ENCODE results near the gene RAD51B.

RAD51B gene

DNA sequence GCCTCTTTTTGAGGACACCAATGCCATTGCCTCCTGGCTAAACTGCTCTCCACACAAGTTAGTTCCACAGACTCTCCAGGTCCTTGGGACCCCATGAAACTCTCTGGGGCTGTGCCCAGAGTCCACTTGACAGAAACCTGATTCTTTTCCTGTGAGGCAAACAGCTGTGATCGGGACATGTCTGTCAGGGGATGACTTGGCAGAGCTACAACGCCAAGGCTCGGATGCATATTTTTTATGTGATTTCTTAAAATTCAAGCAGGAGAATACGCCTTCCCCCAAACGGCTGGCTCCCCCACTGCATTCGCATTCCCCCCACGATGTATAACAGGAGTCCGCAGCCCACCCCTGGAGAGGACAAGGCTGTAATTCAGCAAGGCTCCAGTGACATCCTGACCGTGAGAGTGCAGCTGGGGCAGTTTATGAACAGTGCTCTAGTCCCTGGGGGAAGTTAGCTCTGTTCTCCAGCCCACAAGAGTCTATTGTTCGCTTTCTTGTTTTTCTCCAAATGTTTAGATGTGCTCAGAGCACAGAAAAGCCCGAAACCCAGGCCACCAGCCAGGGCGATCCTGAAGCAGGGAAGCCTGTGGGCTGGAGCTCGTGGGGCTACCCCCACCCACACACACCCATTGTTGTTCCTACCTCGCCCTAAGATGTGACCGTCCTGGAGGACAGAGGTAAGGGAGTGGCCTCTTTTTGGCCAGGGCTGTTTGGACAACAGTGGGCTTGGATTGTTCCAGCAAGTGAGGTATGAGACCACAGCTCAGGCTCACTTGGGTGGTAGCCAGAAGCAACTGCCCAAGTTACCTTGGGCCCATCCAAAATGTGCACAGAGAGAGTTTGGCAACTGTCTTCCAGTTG is 813.8 kb downstream of the RAD51B start:
- Histone ChIP-seq H3K36me3 (ENCODE audit: control insufficient read depth, insufficient read depth, low read length) (no peaks in the 10 kb centered on the region), H3K4me2 (ENCODE audit: low read length) (no peak overlapping the region), H2BK15ac (replicated peaks; ENCODE audit: low read depth) (no peak overlapping the region), H2AK5ac (ENCODE audit: low read length) (no peak overlapping the region), H3K9ac (ENCODE audit: low read length) (no peak overlapping the region), H2BK5ac (ENCODE audit: low read length) (no peak overlapping the region), H3K23ac (ENCODE audit: low read length) (no peak overlapping the region), H4K5ac (ENCODE audit: low read length) (no peak overlapping the region), H2BK120ac (ENCODE audit: low read depth, low read length) (no peak overlapping the region), H3K4me1 (ENCODE audit: control insufficient read depth, low read depth, low read length) (peaks cover 13% of the 10 kb centered on the region), H4K8ac (ENCODE audit: low read depth, low read length) (no peak overlapping the region), H3K18ac (ENCODE audit: low read length) (no peak overlapping the region), H3K27me3 (ENCODE audit: insufficient read depth, low read length, poor library complexity) (no peaks in the 10 kb centered on the region), H3K79me1 (ENCODE audit: low read length) (no peaks in the 10 kb centered on the region), H3K4me3 (ENCODE audit: low read length) (no peak overlapping the region), H3K4ac (ENCODE audit: low read depth, low read length) (no peak overlapping the region), H3K56ac (ENCODE audit: low read length) (no peak overlapping the region), H3K79me2 (ENCODE audit: control insufficient read depth, insufficient read depth, low read length) (no peaks in the 10 kb centered on the region), H3K27ac (ENCODE audit: low read depth, low read length) (no peak overlapping the region)
- no peak for DNase-seq
- WGBS (ENCODE audit: extremely low coverage, insufficient coverage, low lambda C conversion rate) = no CpG with 5 or more reads among the region's 15 CpGs

DNA sequence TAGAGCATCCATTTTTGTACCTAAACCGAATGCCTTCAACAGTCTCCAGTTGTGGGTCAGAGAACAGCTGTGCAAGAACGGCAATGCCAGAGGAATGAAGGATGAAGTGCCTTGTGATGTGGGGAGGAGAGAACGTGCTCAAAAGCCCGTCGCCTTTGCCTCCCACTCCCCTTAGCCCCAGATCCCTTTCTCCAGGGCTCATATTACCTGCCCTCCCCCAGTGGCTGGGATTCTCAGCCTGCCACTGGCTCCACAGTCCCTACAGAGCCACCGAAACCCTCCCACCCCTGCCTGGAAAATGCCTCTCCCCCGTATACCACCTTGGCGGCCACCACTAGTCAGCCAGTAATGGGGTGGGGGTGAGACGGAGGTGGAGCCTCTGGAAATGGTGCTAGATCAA is 814.8 kb downstream of the RAD51B start:
- Histone ChIP-seq H3K56ac (ENCODE audit: low read length) (peak overlapping the region; percentile 51), H3K23ac (ENCODE audit: low read length) (no peak overlapping the region), H3K79me1 (ENCODE audit: low read length) (no peaks in the 10 kb centered on the region), H3K4me3 (ENCODE audit: low read length) (no peak overlapping the region), H2BK5ac (ENCODE audit: low read length) (peak overlapping the region; percentile 29), H3K4ac (ENCODE audit: low read depth, low read length) (no peak overlapping the region), H3K27me3 (ENCODE audit: insufficient read depth, low read length, poor library complexity) (no peaks in the 10 kb centered on the region), H2BK120ac (ENCODE audit: low read depth, low read length) (no peak overlapping the region), H2BK15ac (replicated peaks; ENCODE audit: low read depth) (no peak overlapping the region), H3K4me2 (ENCODE audit: low read length) (no peak overlapping the region), H2AK5ac (ENCODE audit: low read length) (peak overlapping the region; percentile 56), H3K27ac (ENCODE audit: low read depth, low read length) (no peak overlapping the region), H4K5ac (ENCODE audit: low read length) (no peak overlapping the region), H3K4me1 (ENCODE audit: control insufficient read depth, low read depth, low read length) (peaks cover 16% of the 10 kb centered on the region), H3K18ac (ENCODE audit: low read length) (no peak overlapping the region), H4K8ac (ENCODE audit: low read depth, low read length) (no peak overlapping the region), H3K36me3 (ENCODE audit: control insufficient read depth, insufficient read depth, low read length) (no peaks in the 10 kb centered on the region), H3K79me2 (ENCODE audit: control insufficient read depth, insufficient read depth, low read length) (no peaks in the 10 kb centered on the region), H3K9ac (ENCODE audit: low read length) (no peak overlapping the region)
- no peak for DNase-seq
- no CpG with 5 or more reads among the region's 9 CpGs for WGBS (ENCODE audit: extremely low coverage, insufficient coverage, low lambda C conversion rate)

DNA sequence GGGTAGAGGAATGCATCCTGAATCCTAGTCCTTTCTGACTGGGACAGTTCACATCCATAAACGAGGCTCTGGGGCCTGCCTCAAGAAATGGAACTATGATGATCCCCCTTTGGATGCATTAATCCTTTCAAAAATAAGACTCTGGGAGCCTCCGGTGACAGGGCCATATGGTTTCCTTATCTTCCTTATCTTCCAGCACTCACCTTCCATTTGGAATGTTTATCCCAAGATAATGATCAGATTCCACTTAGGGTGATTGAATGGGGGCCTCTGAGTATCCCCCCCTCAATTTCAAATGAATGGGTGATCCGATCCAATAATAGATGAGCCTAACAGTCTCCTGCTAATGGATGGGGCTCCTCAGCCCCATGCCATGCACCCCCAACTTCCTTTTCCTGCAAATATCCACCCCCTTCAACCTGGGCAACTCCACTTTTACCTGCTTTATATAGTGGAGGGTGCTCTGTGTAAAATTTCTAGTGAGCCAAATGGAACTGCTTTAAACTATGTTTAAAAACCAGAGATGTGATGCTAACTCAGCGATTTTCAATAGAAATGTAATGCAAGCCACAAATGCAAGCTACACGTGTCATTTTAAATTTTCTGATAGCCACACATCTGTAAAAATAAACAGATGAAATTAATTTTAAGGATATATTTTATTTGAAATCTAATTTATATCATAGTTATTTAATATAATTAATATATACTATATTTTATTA is 815.5 kb downstream of the RAD51B start:
- H3K9ac ChIP-seq (ENCODE audit: low read length) = no peak overlapping the region
- H3K4me3 ChIP-seq (ENCODE audit: low read length) = no peak overlapping the region
- H3K56ac ChIP-seq (ENCODE audit: low read length) = peak overlapping the region; percentile 51
- no peak overlapping the region for H3K27ac ChIP-seq (ENCODE audit: low read depth, low read length)
- H3K79me1 ChIP-seq (ENCODE audit: low read length) = no peaks in the 10 kb centered on the region
- no peak overlapping the region for H3K4ac ChIP-seq (ENCODE audit: low read depth, low read length)
- H2BK120ac ChIP-seq (ENCODE audit: low read depth, low read length) = no peak overlapping the region
- no peak overlapping the region for H3K23ac ChIP-seq (ENCODE audit: low read length)
- no peak overlapping the region for H4K8ac ChIP-seq (ENCODE audit: low read depth, low read length)
- H3K4me1 ChIP-seq (ENCODE audit: control insufficient read depth, low read depth, low read length) = peaks cover 15% of the 10 kb centered on the region
- peak overlapping the region; percentile 56 for H2AK5ac ChIP-seq (ENCODE audit: low read length)
- H3K36me3 ChIP-seq (ENCODE audit: control insufficient read depth, insufficient read depth, low read length) = no peaks in the 10 kb centered on the region
- H2BK15ac ChIP-seq (replicated peaks; ENCODE audit: low read depth) = no peak overlapping the region
- no peak overlapping the region for H3K4me2 ChIP-seq (ENCODE audit: low read length)
- H3K18ac ChIP-seq (ENCODE audit: low read length) = no peak overlapping the region
- no peak overlapping the region for H4K5ac ChIP-seq (ENCODE audit: low read length)
- H3K27me3 ChIP-seq (ENCODE audit: insufficient read depth, low read length, poor library complexity) = no peaks in the 10 kb centered on the region
- H2BK5ac ChIP-seq (ENCODE audit: low read length) = peak overlapping the region; percentile 29
- no peak for DNase-seq
- no peaks in the 10 kb centered on the region for H3K79me2 ChIP-seq (ENCODE audit: control insufficient read depth, insufficient read depth, low read length)
- WGBS (ENCODE audit: extremely low coverage, insufficient coverage, low lambda C conversion rate) = no CpG with 5 or more reads among the region's 5 CpGs

DNA sequence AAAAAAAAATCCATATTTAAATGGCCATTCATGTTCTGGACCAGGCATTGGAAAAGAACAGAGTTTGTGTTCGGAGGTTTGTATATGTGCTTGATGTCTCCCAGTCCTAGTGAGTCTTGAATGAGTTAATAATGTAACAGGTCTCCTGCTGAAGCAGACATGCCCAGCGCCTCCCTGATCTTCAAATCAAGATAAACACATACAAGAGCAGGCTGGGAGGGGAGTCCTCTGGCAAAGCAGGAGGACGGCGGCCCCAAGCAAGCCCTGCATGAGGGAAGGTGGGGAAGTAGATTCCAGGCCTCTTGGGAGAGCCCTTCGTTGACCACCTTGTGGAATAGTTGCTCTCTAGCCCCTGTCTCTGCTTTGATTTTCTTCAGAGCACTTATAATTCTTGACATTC is 817.0 kb downstream of the RAD51B start:
- Histone ChIP-seq H3K56ac (ENCODE audit: low read length) (no peak overlapping the region), H3K4me2 (ENCODE audit: low read length) (no peak overlapping the region), H2BK120ac (ENCODE audit: low read depth, low read length) (no peak overlapping the region), H4K8ac (ENCODE audit: low read depth, low read length) (no peak overlapping the region), H4K5ac (ENCODE audit: low read length) (no peak overlapping the region), H3K79me2 (ENCODE audit: control insufficient read depth, insufficient read depth, low read length) (no peaks in the 10 kb centered on the region), H3K4me3 (ENCODE audit: low read length) (no peak overlapping the region), H3K4ac (ENCODE audit: low read depth, low read length) (no peak overlapping the region), H3K18ac (ENCODE audit: low read length) (no peak overlapping the region), H3K27me3 (ENCODE audit: insufficient read depth, low read length, poor library complexity) (no peaks in the 10 kb centered on the region), H2BK5ac (ENCODE audit: low read length) (no peak overlapping the region), H3K27ac (ENCODE audit: low read depth, low read length) (no peak overlapping the region), H3K4me1 (ENCODE audit: control insufficient read depth, low read depth, low read length) (peaks cover 15% of the 10 kb centered on the region), H3K79me1 (ENCODE audit: low read length) (no peaks in the 10 kb centered on the region), H3K36me3 (ENCODE audit: control insufficient read depth, insufficient read depth, low read length) (no peaks in the 10 kb centered on the region), H2BK15ac (replicated peaks; ENCODE audit: low read depth) (no peak overlapping the region), H3K9ac (ENCODE audit: low read length) (no peak overlapping the region), H2AK5ac (ENCODE audit: low read length) (no peak overlapping the region), H3K23ac (ENCODE audit: low read length) (no peak overlapping the region)
- no peak for DNase-seq
- no CpG with 5 or more reads among the region's 5 CpGs for WGBS (ENCODE audit: extremely low coverage, insufficient coverage, low lambda C conversion rate)

DNA sequence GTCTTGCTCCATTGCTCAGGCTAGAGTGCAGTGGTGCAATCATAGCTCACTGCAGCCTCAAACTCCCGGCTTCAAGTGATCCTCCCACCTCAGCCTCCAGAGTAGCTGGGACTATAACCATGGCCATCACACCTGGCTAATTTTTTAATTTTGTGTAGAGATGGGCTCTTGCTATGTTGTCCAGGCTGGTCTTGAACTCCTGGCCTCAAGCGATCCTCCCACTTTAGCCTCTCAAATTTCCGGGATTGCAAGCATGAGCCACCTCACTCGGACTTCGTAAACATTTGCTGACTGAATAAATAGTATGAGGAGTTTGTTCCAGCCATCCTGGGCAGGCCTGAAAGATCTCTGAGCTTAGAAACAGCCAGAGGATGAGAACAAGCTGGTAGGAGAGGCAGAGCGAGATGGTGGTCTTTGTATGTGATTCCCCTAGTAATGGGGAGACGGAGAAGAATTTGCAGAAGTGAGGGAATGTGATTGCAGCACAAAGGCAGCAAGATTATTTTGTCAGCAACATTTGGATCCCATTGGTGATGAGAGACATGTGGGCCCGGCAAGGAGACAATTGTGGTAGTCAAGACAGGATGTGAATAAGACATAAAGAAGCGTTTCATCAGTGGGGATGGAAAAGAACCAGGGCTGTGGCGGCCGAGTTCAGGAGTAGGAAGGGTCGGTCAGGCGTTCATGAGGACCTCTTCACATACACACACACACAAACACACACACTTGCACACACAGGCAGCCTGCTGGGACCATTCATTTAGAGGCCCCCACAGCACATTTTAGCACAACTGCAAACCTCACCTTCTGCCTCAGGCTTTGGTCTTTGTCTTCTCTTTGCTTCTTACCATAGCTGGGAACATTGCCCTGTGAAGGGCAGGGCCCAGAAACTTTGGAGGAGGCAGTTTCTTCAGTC is 817.8 kb downstream of the RAD51B start:
- H4K5ac ChIP-seq (ENCODE audit: low read length) = no peak overlapping the region

More for the DNA sequence above, 817.8 kb downstream of the RAD51B start:
- peaks cover 15% of the 10 kb centered on the region for H3K4me1 ChIP-seq (ENCODE audit: control insufficient read depth, low read depth, low read length)
- no peak overlapping the region for H4K8ac ChIP-seq (ENCODE audit: low read depth, low read length)
- no peak for DNase-seq
- H2BK120ac ChIP-seq (ENCODE audit: low read depth, low read length) = no peak overlapping the region
- H3K4ac ChIP-seq (ENCODE audit: low read depth, low read length) = no peak overlapping the region
- H3K79me2 ChIP-seq (ENCODE audit: control insufficient read depth, insufficient read depth, low read length) = no peaks in the 10 kb centered on the region
- no peaks in the 10 kb centered on the region for H3K79me1 ChIP-seq (ENCODE audit: low read length)
- no peak overlapping the region for H3K4me3 ChIP-seq (ENCODE audit: low read length)
- no CpG with 5 or more reads among the region's 13 CpGs for WGBS (ENCODE audit: extremely low coverage, insufficient coverage, low lambda C conversion rate)
- no peak overlapping the region for H2AK5ac ChIP-seq (ENCODE audit: low read length)
- no peak overlapping the region for H3K56ac ChIP-seq (ENCODE audit: low read length)
- H3K27ac ChIP-seq (ENCODE audit: low read depth, low read length) = no peak overlapping the region
- no peaks in the 10 kb centered on the region for H3K27me3 ChIP-seq (ENCODE audit: insufficient read depth, low read length, poor library complexity)
- H2BK5ac ChIP-seq (ENCODE audit: low read length) = no peak overlapping the region
- no peak overlapping the region for H2BK15ac ChIP-seq (replicated peaks; ENCODE audit: low read depth)
- H3K23ac ChIP-seq (ENCODE audit: low read length) = no peak overlapping the region
- H3K18ac ChIP-seq (ENCODE audit: low read length) = no peak overlapping the region
- no peak overlapping the region for H3K4me2 ChIP-seq (ENCODE audit: low read length)
- H3K36me3 ChIP-seq (ENCODE audit: control insufficient read depth, insufficient read depth, low read length) = no peaks in the 10 kb centered on the region
- no peak overlapping the region for H3K9ac ChIP-seq (ENCODE audit: low read length)
